HEK293T (cell line): ENCODE results near the gene LAMA5.

Source experiments
- CTCF ChIA-PET: fragments of 350-600 bp; formaldehyde crosslinking; extraction: SDS; loops from one replicate; lab custom pipeline; 2021; ENCODE audit warnings: antibody characterized with exemption, inconsistent platforms; lab: Yijun Ruan, JAX
- POLR2A ChIA-PET: fragments of 350-600 bp; formaldehyde crosslinking; extraction: SDS; loops from one replicate; lab custom pipeline; 2020; ENCODE audit warnings: antibody characterized with exemption, inconsistent platforms; lab: Yijun Ruan, JAX
- DNase-seq: peaks from one replicate; pipeline ENCODE4 v3.0.0; 2012; ENCODE audit warnings: mixed read lengths; ENCODE audit errors: extremely low spot score
- ARNT ChIP-seq: fragments of 450-650 bp; IDR thresholded peaks from 2 replicates; pipeline ENCODE4 v1.6.1; 2017; ENCODE audit warnings: mild to moderate bottlenecking
- BHLHE40 ChIP-seq: fragments of 450-650 bp; IDR thresholded peaks from 2 replicates; pipeline ENCODE4 v1.6.1; 2016; ENCODE audit warnings: mild to moderate bottlenecking, moderate library complexity, borderline replicate concordance
- ELF4 ChIP-seq: fragments of 450-650 bp; IDR thresholded peaks from 2 replicates; pipeline ENCODE4 v1.6.1; 2017; ENCODE audit warnings: antibody characterized with exemption
- FOXA1 ChIP-seq: fragments of 450-650 bp; IDR thresholded peaks from 2 replicates; pipeline ENCODE4 v1.6.1; 2016; ENCODE audit warnings: mild to moderate bottlenecking
- FOXK2 ChIP-seq: fragments of 450-650 bp; IDR thresholded peaks from 2 replicates; pipeline ENCODE4 v1.6.1; 2016; ENCODE audit warnings: mild to moderate bottlenecking
- FOXM1 ChIP-seq: fragments of 450-650 bp; IDR thresholded peaks from 2 replicates; pipeline ENCODE4 v1.6.1; 2017; ENCODE audit warnings: mild to moderate bottlenecking, borderline replicate concordance
- HDGF ChIP-seq: fragments of 450-650 bp; IDR thresholded peaks from 2 replicates; pipeline ENCODE4 v1.6.1; 2017; ENCODE audit warnings: antibody characterized with exemption, borderline replicate concordance
- L3MBTL2 ChIP-seq: fragments of 450-650 bp; conservative IDR thresholded peaks from 2 replicates; pipeline ENCODE4 v1.6.1; 2016; ENCODE audit warnings: mild to moderate bottlenecking
- LEF1 ChIP-seq: fragments of 450-650 bp; IDR thresholded peaks from 2 replicates; pipeline ENCODE4 v1.6.1; 2017; ENCODE audit warnings: mild to moderate bottlenecking, borderline replicate concordance
- NFRKB ChIP-seq: fragments of 450-650 bp; IDR thresholded peaks from 2 replicates; pipeline ENCODE4 v1.6.1; 2016; ENCODE audit warnings: mild to moderate bottlenecking, moderate library complexity
- SP1 ChIP-seq: fragments of 450-650 bp; IDR thresholded peaks from 2 replicates; pipeline ENCODE4 v1.6.1; 2017
- TARDBP ChIP-seq: fragments of 450-650 bp; IDR thresholded peaks from 2 replicates; pipeline ENCODE4 v1.6.1; 2016
- ZNF384 ChIP-seq: fragments of 450-650 bp; IDR thresholded peaks from 2 replicates; pipeline ENCODE4 v1.6.1; 2016
- TF ChIP-seq, protein P1 (sequence below): fragments of 450-650 bp; IDR thresholded peaks from 2 replicates; pipeline ENCODE4 v1.6.1; 2016

LAMA5 gene

GRCh38 chr20:62332989-62333819 is 33.9 kb downstream of the LAMA5 start:
- TF ChIP-seq FOXK2 (no peak), FOXA1 (no peak), NFRKB (no peak)
- ChIA-PET POLR2A (no interaction called here), CTCF (no interaction called here)
- DNase-seq = no peak

DNA sequence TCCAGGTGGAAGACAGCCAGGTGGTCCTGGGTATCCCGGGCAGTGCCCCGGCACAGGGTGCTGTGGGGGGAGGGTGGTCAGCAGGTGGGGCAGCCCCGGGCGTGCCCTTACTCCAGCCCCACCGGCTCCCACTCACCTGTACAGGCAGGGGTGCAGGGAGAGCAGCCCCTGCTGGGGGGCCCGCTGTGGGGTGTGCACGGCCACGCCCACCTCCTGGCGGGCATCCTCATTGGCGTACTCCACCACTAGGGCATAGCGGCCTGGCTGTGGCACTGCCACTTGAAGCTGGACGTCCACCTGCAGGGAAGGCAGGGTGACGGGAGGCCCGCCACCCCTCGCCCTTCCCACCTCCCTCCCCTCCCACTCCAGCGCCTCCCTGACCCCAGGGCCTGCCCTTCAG is 34.7 kb downstream of the LAMA5 start:
- no peak for TF ChIP-seq L3MBTL2
- TF ChIP-seq BHLHE40 = no peak
- no peak for TF ChIP-seq TARDBP
- TF ChIP-seq FOXK2 = no peak
- TF ChIP-seq FOXM1 = no peak
- no peak for TF ChIP-seq LEF1
- no peak for TF ChIP-seq ELF4
- TF ChIP-seq FOXA1 = no peak
- TF ChIP-seq, protein P1, sequence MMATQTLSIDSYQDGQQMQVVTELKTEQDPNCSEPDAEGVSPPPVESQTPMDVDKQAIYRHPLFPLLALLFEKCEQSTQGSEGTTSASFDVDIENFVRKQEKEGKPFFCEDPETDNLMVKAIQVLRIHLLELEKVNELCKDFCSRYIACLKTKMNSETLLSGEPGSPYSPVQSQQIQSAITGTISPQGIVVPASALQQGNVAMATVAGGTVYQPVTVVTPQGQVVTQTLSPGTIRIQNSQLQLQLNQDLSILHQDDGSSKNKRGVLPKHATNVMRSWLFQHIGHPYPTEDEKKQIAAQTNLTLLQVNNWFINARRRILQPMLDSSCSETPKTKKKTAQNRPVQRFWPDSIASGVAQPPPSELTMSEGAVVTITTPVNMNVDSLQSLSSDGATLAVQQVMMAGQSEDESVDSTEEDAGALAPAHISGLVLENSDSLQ = no peak
- ChIA-PET CTCF (no interaction called here), POLR2A (no interaction called here)
- DNase-seq = no peak

GRCh38 chr20:62331347-62331746 is 35.8 kb downstream of the LAMA5 start:
- ChIA-PET CTCF (no interaction called here), POLR2A (no interaction called here)
- DNase-seq = no peak
- TF ChIP-seq SP1 (no peak), BHLHE40 (no peak), ARNT (no peak), HDGF (no peak)

GRCh38 chr20:62330576-62331317 is 36.4 kb downstream of the LAMA5 start:
- ChIA-PET CTCF (no interaction called here), POLR2A (no interaction called here)
- TF ChIP-seq LEF1 (no peak), HDGF (no peak), BHLHE40 (no peak)
- no peak for DNase-seq

- POLR2A ChIA-PET = no interaction called here
- TF ChIP-seq BHLHE40 (no peak), ZNF384 (no peak), NFRKB (no peak), ELF4 (no peak), L3MBTL2 (no peak), LEF1 (no peak)
- DNase-seq = no peak
- CTCF ChIA-PET = no interaction called here
Observed at GRCh38 chr20:62329389-62330377, 37.4 kb downstream of the LAMA5 start.

DNA sequence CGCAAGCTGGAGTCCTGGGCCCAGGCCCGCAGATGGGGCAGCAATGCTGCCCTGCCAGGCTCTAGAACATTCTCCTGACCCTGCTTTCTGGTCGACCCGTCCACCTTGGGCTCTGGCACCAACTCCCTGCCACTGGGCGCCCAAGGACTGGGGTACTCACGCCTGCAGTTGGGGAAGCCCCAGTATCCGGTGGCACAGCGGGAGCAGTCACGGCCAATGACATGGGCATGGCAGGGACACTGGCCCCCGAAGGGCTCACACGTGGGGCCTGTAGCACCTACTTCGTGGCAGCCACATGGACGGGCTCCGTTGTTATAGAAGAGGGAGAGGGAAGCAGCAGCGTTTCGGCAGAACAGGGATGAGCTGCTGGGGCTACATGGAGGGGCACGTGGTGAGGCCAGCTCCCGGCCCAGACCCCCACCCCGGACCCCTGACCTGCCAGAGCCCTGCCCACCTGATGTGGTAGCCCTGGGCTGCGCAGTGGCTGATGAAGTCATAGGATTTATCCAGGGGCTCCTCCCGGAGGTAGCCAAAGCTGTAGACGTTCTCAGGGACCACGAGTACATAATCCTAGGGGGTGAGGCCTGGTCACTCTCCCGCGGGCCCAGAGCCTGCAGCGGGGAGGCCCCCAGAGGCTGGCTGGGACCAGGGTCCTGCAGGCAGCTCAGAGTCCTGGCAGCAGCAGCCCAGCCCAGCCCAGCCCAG is 38.3 kb downstream of the LAMA5 start:
- ChIA-PET POLR2A (no interaction called here), CTCF (no interaction called here)
- DNase-seq = no peak
- no peak for TF ChIP-seq ZNF384

GRCh38 chr20:62327726-62328495 is 39.2 kb downstream of the LAMA5 start:
- ChIA-PET POLR2A (no interaction called here), CTCF (no interaction called here)
- no peak for DNase-seq
- no peak for TF ChIP-seq BHLHE40
